Measurements from ENCODE around the gene PCDH18.
"Not testable (repeated sequence)": the region's sequence is repeated elsewhere in the genome, so short reads cannot be mapped to it uniquely, and the experiment has no call there.

The PCDH18 gene
- total RNA-seq: 0 to 0.18 (median 0.04) reads per million in 4 experiments

DNA sequence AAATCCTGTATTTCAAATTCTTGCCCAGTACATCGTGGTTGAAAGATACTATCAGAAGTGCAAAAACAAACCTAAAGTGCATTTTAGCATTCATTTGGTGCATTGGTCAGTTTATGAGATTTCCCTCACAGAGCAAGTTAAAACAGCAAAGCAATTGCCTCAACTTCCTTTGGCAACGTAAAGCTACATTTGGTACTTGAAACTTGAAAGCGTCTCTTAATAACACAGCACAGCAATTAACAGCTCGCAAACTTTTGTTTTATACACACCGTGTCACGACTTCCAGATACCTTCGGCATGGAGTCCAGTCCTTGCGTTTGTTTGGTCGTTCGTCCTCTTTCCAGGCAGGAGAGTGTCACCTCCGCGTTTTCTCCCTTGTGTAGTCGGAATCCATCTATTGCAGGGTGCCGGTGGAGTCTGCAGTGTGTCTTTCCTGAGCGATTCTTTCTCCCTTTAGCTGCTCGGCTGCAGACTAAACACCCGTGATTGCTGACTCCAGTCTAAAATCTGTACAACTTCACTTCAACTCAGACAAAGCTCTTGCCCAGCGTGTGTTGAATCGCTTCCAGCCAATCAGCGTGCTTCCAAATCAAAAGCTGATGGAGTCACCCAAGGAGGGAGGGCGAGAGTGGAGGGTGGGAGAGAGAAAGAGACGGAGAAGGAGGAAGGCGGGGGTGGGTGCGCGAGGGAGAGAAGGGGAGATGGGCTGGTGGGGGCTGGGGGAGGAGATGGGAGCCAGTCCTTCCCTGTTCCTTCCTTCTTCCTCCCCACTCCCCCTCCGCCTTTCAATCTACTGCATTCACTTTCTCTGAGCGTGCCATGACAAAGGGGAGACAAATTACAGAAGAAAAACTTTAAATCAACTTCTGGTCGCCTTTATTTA is at the start of gene PCDH18:
TSS of gene PCDH18 (minus strand) at position 509 of the 883 bp plus-strand sequence. CDS start at position 103, 406 bp downstream.
- no peak for DNase-seq

DNA sequence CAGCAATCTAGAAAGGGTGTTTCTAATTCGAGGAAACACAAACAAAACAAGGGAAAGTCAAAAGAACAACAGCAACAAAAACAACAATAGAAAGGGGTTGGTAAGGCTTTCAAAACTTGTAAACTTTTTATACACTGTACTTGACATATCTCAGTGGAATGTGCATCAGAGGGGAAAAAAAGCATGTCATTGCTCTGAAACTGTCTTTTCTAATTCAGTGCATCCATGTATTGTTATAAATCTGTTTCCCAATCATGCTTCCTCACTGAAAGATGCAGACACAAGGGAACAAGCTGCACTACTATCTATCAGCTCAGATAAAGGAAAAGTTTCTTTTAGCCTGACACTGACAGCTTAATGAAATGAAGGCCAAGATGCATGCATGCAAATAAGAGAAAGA is 44.2 kb upstream of the PCDH18 start:
- DNase-seq: no peak

DNA sequence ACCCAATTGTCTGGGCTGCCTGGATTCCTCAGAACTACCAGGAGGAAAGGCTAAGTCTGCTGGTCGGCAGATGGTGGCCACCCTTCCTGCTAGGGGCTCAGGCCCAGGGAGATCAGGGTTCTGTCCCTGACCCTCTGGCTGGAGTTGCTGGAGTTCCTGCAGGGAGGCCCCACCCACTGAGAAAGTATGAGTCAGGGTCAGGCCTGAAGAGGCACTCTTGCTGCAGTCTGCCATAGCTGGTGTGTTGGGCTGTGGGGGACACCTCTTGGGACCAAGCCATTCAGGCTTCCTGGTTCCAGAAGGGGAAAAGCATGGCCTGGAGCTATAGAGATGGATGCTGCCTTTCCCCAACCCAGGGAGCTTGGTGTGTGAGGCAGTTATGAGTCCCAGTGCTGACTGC is 40.4 kb upstream of the PCDH18 start:
- no peak for DNase-seq

GRCh38 chr4:137572163-137572562 is 39.9 kb upstream of the PCDH18 start:
- no peak for DNase-seq

- DNase-seq: no peak
Observed at GRCh38 chr4:137559801-137560200, 27.5 kb upstream of the PCDH18 start.

- DNase-seq: no peak
Observed at GRCh38 chr4:137558951-137559350, 26.7 kb upstream of the PCDH18 start.

GRCh38 chr4:137545461-137545861 is 13.2 kb upstream of the PCDH18 start:
- DNase-seq: no peak

GRCh38 chr4:137543648-137544047 is 11.4 kb upstream of the PCDH18 start:
- no peak for DNase-seq

- DNase-seq: no peak
Observed at GRCh38 chr4:137543198-137543597, 10.9 kb upstream of the PCDH18 start.

DNA sequence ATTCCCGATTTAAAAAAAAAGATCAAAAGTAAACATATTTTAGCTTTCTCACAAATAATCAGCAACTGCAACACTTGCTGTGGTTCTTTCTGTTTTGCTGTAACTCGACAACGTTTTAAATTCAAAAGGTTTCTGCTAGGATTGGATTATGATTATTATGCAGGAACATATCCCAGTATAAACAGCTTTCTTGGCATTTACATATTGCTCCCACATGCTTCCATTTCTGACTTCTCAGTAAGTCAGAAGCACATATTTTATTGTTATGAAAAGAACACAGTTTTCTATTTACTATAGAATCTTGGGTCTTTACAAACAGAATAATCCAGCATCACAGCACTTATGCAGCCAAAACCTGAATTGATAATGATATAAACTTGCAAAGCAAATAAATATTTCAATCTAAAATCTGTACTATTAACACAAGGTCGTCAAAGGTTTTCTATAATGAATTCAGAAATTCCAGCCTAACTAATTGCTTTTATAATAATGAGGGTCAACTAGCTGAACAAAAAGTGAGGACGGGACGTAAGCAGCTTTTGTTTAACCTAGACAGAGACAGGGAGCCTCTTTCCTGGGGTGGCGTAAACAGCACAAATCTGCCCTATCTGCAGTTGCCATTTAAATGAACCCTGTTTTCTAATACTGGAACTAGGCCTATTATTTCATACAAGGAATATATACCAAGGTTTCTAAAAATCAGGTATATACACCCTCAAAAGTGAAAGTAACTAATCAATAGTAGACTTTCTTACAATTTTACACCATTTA is 9.8 kb upstream of the PCDH18 start:
- no peak for DNase-seq

GRCh38 chr4:137541181-137541580 is 8.9 kb upstream of the PCDH18 start:
- DNase-seq: no peak

DNA sequence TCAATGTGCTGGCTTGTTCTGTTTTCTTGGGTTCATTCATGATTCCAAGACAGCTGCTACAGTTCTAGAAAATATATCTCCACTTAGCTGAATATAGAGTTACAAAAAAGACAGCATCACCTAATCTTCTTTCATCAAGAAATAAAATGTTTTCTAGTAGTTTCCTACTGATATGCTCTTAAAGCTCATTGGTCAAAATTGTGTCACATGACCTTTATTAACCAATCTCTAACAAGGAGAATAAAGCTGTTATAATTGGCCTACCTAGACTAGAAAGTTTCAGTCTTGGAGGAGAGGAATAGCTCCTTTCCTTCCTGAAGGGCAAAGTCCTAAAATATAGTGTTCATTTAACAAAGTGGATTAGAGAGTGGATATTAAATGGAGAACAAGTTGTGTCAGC is 8.1 kb upstream of the PCDH18 start:
- no peak for DNase-seq

DNA sequence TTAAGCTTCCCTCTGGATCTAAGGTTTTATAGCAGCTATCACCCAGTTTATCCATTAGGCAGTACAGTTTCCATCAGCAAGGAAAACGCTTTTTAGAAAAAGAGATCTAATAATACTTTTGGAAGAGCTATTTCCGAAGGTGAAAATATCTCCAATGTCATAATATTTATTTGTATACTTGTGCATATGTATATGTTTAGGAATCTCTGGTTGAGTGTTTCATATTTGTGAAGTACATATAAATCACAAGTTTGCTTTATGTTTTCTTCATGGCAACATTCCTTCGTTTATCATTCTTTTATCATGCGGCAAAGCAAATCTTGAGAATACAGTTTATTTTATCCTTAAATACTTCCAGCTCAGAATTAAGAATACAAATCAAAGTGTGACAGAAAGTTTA is 6.2 kb upstream of the PCDH18 start:
- DNase-seq: no peak

- not testable (repeated sequence) for DNase-seq
Observed at GRCh38 chr4:137537807-137538206, 5.5 kb upstream of the PCDH18 start.

- DNase-seq: no peak
Observed at GRCh38 chr4:137536789-137537561, 4.7 kb upstream of the PCDH18 start.

- no peak for DNase-seq
Observed at GRCh38 chr4:137535718-137536117, 3.4 kb upstream of the PCDH18 start.

GRCh38 chr4:137534516-137534915 is 2.2 kb upstream of the PCDH18 start:
- no peak for DNase-seq

GRCh38 chr4:137533855-137534254 is 1.6 kb upstream of the PCDH18 start:
- DNase-seq: no peak

- DNase-seq: no peak
Observed at GRCh38 chr4:137532869-137533236, 559 bp upstream of the PCDH18 start.

GRCh38 chr4:137531168-137531985 is 917 bp downstream of the PCDH18 start:
- DNase-seq: no peak

GRCh38 chr4:137530176-137530575 is 2.1 kb downstream of the PCDH18 start:
- no peak for DNase-seq

- no peak for DNase-seq
Observed at GRCh38 chr4:137529432-137529831, 2.9 kb downstream of the PCDH18 start.

Measured in effector CD8-positive, alpha-beta T cell (primary cell).